Trophoblast cell (in vitro differentiated cells and primary cell): ENCODE measurements around the gene FER.
A peak's percentile ranks its signal among the peaks of the same experiment; 100 is the strongest.

Experiments
- DNase-seq, 2 donors: peaks; one replicate each; pipeline ENCODE4 v3.0.0-alpha.2; 2016
- H2AFZ ChIP-seq: 2 replicates; pipeline ENCODE4 v1.6.1; 2013; ENCODE audit warnings: low read length, moderate library complexity, mild to moderate bottlenecking; ENCODE audit not compliant: insufficient read depth, poor library complexity
- H2AK5ac ChIP-seq: 2 replicates; pipeline ENCODE4 v1.6.1; 2013; ENCODE audit warnings: mild to moderate bottlenecking, low read length
- H2BK120ac ChIP-seq: 2 replicates; pipeline ENCODE4 v1.6.1; 2013; ENCODE audit warnings: low read length, mild to moderate bottlenecking, moderate library complexity; ENCODE audit not compliant: insufficient read depth, poor library complexity
- H2BK12ac ChIP-seq: 2 replicates; pipeline ENCODE4 v1.6.1; 2013; ENCODE audit warnings: mild to moderate bottlenecking, low read length, moderate library complexity
- H2BK5ac ChIP-seq: 2 replicates; pipeline ENCODE4 v1.6.1; 2013; ENCODE audit warnings: low read length, low read depth, moderate library complexity, mild to moderate bottlenecking; ENCODE audit not compliant: poor library complexity
- H3K14ac ChIP-seq: 2 replicates; pipeline ENCODE4 v1.6.1; 2013; ENCODE audit warnings: mild to moderate bottlenecking, low read length
- H3K18ac ChIP-seq: 2 replicates; pipeline ENCODE4 v1.6.1; 2013; ENCODE audit warnings: mild to moderate bottlenecking, low read length
- H3K23ac ChIP-seq: 2 replicates; pipeline ENCODE4 v1.6.1; 2013; ENCODE audit warnings: low read length
- H3K27ac ChIP-seq: 2 replicates; pipeline ENCODE4 v1.5.1; 2013; ENCODE audit warnings: low read depth, mild to moderate bottlenecking, inconsistent platforms, low read length, moderate library complexity
- H3K27me3 ChIP-seq: 2 replicates; pipeline ENCODE4 v1.6.1; 2013; ENCODE audit warnings: inconsistent platforms, mild to moderate bottlenecking, low read length, moderate library complexity; ENCODE audit not compliant: insufficient read depth
- H3K36me3 ChIP-seq, 2 experiments: 1 replicate in 1 of 2; 2 replicates in 1 of 2; pipeline ENCODE4 v1.6.1; 2013; ENCODE audit warnings: low read length in 2 of 2, mild to moderate bottlenecking in 2 of 2, moderate library complexity in 1 of 2; ENCODE audit not compliant: insufficient read depth in 2 of 2, control insufficient read depth in 1 of 2
- H3K4ac ChIP-seq: 2 replicates; pipeline ENCODE4 v1.6.1; 2013; ENCODE audit warnings: low read depth, mild to moderate bottlenecking, low read length, moderate library complexity
- H3K4me1 ChIP-seq, 2 experiments: 1 replicate in 1 of 2; 2 replicates in 1 of 2; pipeline ENCODE4 v1.6.1; 2013; ENCODE audit warnings: low read length in 2 of 2, mild to moderate bottlenecking in 2 of 2, moderate library complexity in 1 of 2; ENCODE audit not compliant: insufficient read depth in 2 of 2, control insufficient read depth in 1 of 2
- H3K4me2 ChIP-seq: 2 replicates; pipeline ENCODE4 v1.6.1; 2013; ENCODE audit warnings: inconsistent platforms, mild to moderate bottlenecking, low read length, moderate library complexity
- H3K4me3 ChIP-seq: 2 replicates; pipeline ENCODE4 v1.5.1; 2013; ENCODE audit warnings: mild to moderate bottlenecking, low read depth, low read length, inconsistent platforms
- H3K79me1 ChIP-seq: one replicate; pipeline ENCODE4 v1.6.1; 2013; ENCODE audit warnings: low read length
- H3K79me2 ChIP-seq: 2 replicates; pipeline ENCODE4 v1.6.1; 2013; ENCODE audit warnings: low read length, mild to moderate bottlenecking; ENCODE audit not compliant: control insufficient read depth, insufficient read depth, poor library complexity
- H3K9ac ChIP-seq: 2 replicates; pipeline ENCODE4 v1.6.1; 2013; ENCODE audit warnings: mild to moderate bottlenecking, low read length
- H3K9me3 ChIP-seq: 2 replicates; pipeline ENCODE4 v1.6.1; 2013; ENCODE audit warnings: low read depth, mild to moderate bottlenecking, control low read depth, inconsistent platforms, low read length; ENCODE audit not compliant: insufficient read depth
- H4K12ac ChIP-seq: 2 replicates; pipeline ENCODE4 v1.6.1; 2013; ENCODE audit warnings: low read depth, mild to moderate bottlenecking, low read length, moderate library complexity
- H4K8ac ChIP-seq: 2 replicates; pipeline ENCODE4 v1.6.1; 2013; ENCODE audit warnings: low read depth, mild to moderate bottlenecking, low read length, moderate library complexity
- H4K91ac ChIP-seq: one replicate; pipeline ENCODE4 v1.6.1; 2013; ENCODE audit warnings: low read depth, mild to moderate bottlenecking, low read length, moderate library complexity
- WGBS: extraction: QIAGEN DNeasy Blood & Tissue Kit; methylation state at CpG from one replicate; pipeline ENCODE4 v1.1.7; 2013; ENCODE audit warnings: missing lambda C conversion rate; ENCODE audit not compliant: insufficient read length, insufficient coverage; ENCODE audit errors: extremely low coverage; 5-methylcytosine and 5-hydroxymethylcytosine counted together

Gene FER

GRCh38 chr5:108753877-108754276 is 6.2 kb downstream of the FER start:
- H4K8ac ChIP-seq = no peak overlapping the region
- H2AK5ac ChIP-seq = no peak overlapping the region
- no peak for DNase-seq
- peaks cover 5% of the 10 kb centered on the region for H3K79me2 ChIP-seq
- H3K79me1 ChIP-seq = peaks cover 7% of the 10 kb centered on the region
- H3K9ac ChIP-seq = no peak overlapping the region
- no peak overlapping the region for H3K4me3 ChIP-seq
- H3K4me1 ChIP-seq = no peaks in the 10 kb centered on the region
- H3K14ac ChIP-seq = no peak overlapping the region
- H4K91ac ChIP-seq = no peak overlapping the region
- no peak overlapping the region for H2BK12ac ChIP-seq
- no peaks in the 10 kb centered on the region for H3K9me3 ChIP-seq
- no peak overlapping the region for H3K18ac ChIP-seq
- no peak overlapping the region for H3K4me2 ChIP-seq
- no peak overlapping the region for H4K12ac ChIP-seq
- H3K27me3 ChIP-seq = no peaks in the 10 kb centered on the region
- no peaks in the 10 kb centered on the region for H3K36me3 ChIP-seq
- H2AFZ ChIP-seq = no peak overlapping the region
- H3K4ac ChIP-seq = no peak overlapping the region
- no peak overlapping the region for H3K23ac ChIP-seq
- H3K27ac ChIP-seq = no peak overlapping the region
- no peak overlapping the region for H2BK120ac ChIP-seq
- H2BK5ac ChIP-seq = no peak overlapping the region
- WGBS = no CpG with 5 or more reads among the region's 6 CpGs

- H2BK5ac ChIP-seq = no peak overlapping the region
- no peak overlapping the region for H3K9ac ChIP-seq
- no peak for DNase-seq
- no peak overlapping the region for H3K18ac ChIP-seq
- WGBS = no CpG with 5 or more reads among the region's 1 CpG
- H3K4me1 ChIP-seq = no peaks in the 10 kb centered on the region
- H3K79me2 ChIP-seq = no peaks in the 10 kb centered on the region
- no peak overlapping the region for H3K4me2 ChIP-seq
- no peak overlapping the region for H3K23ac ChIP-seq
- no peak overlapping the region for H3K14ac ChIP-seq
- no peak overlapping the region for H3K4ac ChIP-seq
- H3K27me3 ChIP-seq = no peaks in the 10 kb centered on the region
- H3K27ac ChIP-seq = no peak overlapping the region
- H2BK120ac ChIP-seq = no peak overlapping the region
- no peak overlapping the region for H2AK5ac ChIP-seq
- H2BK12ac ChIP-seq = no peak overlapping the region
- H3K79me1 ChIP-seq = no peaks in the 10 kb centered on the region
- no peak overlapping the region for H4K8ac ChIP-seq
- no peak overlapping the region for H3K4me3 ChIP-seq
- H3K9me3 ChIP-seq = no peaks in the 10 kb centered on the region
- H4K12ac ChIP-seq = no peak overlapping the region
- peaks cover 0 to 2% of the 10 kb centered on the region in 2 experiments for H3K36me3 ChIP-seq
- H4K91ac ChIP-seq = no peak overlapping the region
- H2AFZ ChIP-seq = no peak overlapping the region
Observed at GRCh38 chr5:108760512-108760911, 12.8 kb downstream of the FER start.

- Histone ChIP-seq H3K9ac (no peak overlapping the region), H3K18ac (no peak overlapping the region), H3K27me3 (no peaks in the 10 kb centered on the region), H3K4me1 (no peaks in the 10 kb centered on the region), H2AK5ac (no peak overlapping the region), H3K79me1 (no peaks in the 10 kb centered on the region), H3K4ac (no peak overlapping the region), H4K91ac (no peak overlapping the region), H4K12ac (no peak overlapping the region), H3K4me3 (no peak overlapping the region), H3K9me3 (no peaks in the 10 kb centered on the region), H4K8ac (no peak overlapping the region), H3K14ac (no peak overlapping the region), H2BK12ac (no peak overlapping the region), H2AFZ (no peak overlapping the region), H2BK120ac (no peak overlapping the region), H3K36me3 (peaks cover 0 to 2% of the 10 kb centered on the region in 2 experiments), H3K27ac (no peak overlapping the region), H3K79me2 (no peaks in the 10 kb centered on the region), H2BK5ac (no peak overlapping the region), H3K4me2 (no peak overlapping the region), H3K23ac (no peak overlapping the region)
- DNase-seq = no peak
- WGBS = no CpG with 5 or more reads among the region's 3 CpGs
Observed at GRCh38 chr5:108762660-108763059, 15.0 kb downstream of the FER start.

GRCh38 chr5:108763222-108763916 is 15.7 kb downstream of the FER start:
- WGBS = no CpG with 5 or more reads among the region's 3 CpGs
- Histone ChIP-seq H2AFZ (no peak overlapping the region), H3K79me1 (no peaks in the 10 kb centered on the region), H2BK12ac (no peak overlapping the region), H4K12ac (no peak overlapping the region), H2BK5ac (no peak overlapping the region), H3K14ac (no peak overlapping the region), H4K8ac (no peak overlapping the region), H2AK5ac (no peak overlapping the region), H3K4me2 (no peak overlapping the region), H3K18ac (no peak overlapping the region), H3K23ac (no peak overlapping the region), H3K9me3 (no peaks in the 10 kb centered on the region), H3K27ac (no peak overlapping the region), H3K4ac (no peak overlapping the region), H3K27me3 (no peaks in the 10 kb centered on the region), H3K4me3 (no peak overlapping the region), H3K9ac (no peak overlapping the region), H2BK120ac (no peak overlapping the region), H3K36me3 (peaks cover 0 to 2% of the 10 kb centered on the region in 2 experiments), H3K4me1 (no peaks in the 10 kb centered on the region), H3K79me2 (no peaks in the 10 kb centered on the region), H4K91ac (no peak overlapping the region)
- peak in 1 of 2 donors; percentile 72 for DNase-seq
